Activated CD8-positive, alpha-beta memory T cell treated with anti-CD3 and anti-CD28 coated beads, Interleukin-2, amount 50 U/mL, for 48 hours (primary cell): Measurements from ENCODE around the gene C22orf42.

Experiments
- DNase-seq: peaks from one replicate; pipeline ENCODE4 v3.0.0-alpha.2; 2020

The C22orf42 gene

DNA sequence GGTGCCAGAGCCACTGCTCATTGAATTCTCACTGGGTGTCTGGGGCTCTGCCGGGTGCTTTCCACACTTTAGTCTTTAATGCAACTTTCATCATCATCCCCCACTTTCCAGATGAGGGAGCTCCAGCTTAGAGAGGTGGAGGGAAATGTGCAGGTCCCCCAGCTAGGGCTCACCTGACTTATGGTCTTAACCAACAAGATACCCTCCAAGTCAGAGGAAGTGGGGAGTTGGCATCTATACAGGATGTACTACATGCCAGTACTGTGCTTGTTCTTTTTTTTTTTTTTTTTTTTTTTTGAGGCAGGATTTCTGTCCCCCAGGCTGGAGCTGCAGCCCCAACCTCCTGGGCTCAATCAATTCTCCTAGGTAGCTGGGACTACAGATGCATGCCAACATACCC, 26.3 kb downstream of the C22orf42 start:
- no peak for DNase-seq

DNA sequence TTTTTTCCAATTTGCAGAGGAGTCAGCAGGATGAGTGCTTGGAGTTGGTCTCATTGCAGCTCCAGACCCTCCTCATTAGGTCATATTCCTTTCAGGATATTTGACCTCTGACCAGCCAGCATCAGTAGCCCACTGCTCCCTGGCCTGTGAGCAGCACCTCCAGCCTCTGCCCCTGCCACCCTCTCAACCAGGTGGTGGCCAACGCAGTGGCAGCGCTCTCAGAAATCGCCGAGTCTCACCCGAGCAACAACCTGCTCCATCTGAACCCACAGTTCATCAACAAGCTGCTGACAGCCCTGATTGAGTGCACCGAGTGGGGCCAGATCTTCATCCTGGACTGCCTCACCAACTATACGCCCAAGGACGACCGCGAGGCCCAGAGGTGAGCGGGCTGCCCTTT, 27.0 kb downstream of the C22orf42 start:
- DNase-seq = no peak

DNA sequence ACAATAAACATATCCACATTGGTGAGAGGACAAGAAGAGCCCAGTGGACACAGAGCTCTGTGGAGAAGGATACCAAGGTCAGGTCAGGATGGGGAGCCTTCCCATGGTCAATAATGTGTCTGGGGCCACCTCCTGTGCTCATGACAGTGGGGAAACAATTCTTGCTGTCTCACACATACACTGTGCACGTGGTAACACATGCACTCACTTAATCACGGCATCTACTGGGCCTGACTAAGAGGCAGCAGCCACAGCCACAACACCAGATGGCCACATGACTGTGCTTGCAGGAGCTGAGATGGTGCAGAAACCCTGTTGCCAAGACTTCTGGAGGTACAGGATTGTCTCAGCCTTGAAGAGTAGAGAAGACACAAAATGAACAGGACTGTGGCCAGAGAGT, 28.6 kb downstream of the C22orf42 start:
- no peak for DNase-seq

DNA sequence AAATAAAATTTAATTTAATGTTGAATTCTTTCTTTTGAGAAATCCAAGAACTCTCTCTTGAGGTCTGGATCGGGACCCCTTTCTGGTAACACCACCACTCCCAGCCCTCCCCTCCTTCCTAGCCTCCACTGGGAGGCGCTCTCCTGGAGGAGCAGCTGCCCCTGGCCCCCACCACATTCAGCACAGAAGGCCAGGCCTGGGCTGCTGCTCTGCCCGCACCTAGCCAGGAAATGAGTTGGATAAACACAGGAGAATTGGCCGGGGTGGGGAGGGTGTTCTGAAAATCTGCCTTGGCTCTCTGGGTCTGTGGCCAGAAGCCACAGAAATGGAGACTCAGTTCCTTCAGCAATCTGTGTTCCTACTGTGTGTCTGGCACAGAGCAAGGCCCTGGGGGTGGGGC, 31.2 kb downstream of the C22orf42 start:
- DNase-seq = no peak

GRCh38 chr22:32123657-32124056, 35.4 kb downstream of the C22orf42 start:
- no peak for DNase-seq

DNA sequence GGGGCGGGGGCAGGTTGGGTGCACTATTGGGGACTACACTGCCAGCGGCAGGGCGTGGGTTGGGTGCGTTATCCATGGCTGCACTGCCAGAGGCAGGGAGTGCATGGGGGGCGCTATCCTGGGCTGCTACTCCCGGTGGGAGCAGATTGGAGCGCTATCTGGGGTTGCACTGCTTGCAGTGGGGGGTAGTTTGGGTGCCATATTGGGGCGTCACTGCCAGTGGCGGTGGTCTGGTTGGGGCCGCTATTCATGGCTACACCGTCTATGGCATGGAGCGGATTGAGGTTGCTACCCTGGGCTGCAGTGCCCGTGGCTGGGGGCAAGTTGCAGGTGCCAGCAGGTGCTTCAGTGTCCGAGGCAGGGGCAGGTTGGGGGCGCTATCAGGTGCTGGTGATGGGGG, 36.2 kb downstream of the C22orf42 start:
- no peak for DNase-seq

DNA sequence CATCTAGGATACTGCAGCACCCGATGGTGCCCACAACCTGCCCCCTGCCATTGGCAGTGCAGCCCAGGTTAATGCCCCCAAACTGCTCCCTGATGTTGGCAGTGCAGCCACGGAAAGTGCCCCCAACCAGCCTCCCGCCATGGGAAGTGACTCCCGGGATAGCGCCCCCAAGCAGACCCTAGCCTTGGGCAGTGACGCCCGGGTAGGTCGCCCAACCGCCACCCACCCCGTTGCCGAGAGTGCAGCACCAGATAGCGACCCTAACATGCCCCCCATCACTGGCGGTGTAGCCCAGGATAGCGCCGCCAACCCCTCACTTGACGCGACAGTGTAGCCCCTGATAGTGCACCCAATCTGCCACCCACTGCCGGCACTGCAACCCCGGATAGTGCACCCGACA, 38.5 kb downstream of the C22orf42 start:
- DNase-seq = no peak

- DNase-seq = no peak
These were observed 39.4 kb downstream of the C22orf42 start for GRCh38 chr22:32119568-32120235.

DNA sequence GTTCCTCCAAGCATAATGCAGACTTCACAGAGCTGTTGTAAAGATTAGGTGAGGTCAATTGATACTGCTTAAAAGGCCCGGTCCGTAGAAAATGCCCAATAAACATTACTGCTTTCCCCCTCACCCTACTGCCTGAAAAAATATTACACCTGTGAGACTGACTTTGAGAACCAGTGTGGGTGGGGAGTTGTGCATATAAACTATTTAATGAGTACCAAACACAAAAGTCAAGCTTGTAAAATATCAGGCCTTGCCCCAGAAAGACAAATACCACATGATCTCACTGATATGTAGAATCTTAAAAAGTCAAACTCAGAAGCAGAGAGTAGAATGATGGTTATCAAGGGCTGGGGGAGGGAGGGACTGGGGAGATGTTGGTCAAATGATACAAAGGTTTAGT, 46.7 kb downstream of the C22orf42 start:
- no peak for DNase-seq

- DNase-seq = no peak
These were observed 52.2 kb downstream of the C22orf42 start for GRCh38 chr22:32106930-32107329.

DNA sequence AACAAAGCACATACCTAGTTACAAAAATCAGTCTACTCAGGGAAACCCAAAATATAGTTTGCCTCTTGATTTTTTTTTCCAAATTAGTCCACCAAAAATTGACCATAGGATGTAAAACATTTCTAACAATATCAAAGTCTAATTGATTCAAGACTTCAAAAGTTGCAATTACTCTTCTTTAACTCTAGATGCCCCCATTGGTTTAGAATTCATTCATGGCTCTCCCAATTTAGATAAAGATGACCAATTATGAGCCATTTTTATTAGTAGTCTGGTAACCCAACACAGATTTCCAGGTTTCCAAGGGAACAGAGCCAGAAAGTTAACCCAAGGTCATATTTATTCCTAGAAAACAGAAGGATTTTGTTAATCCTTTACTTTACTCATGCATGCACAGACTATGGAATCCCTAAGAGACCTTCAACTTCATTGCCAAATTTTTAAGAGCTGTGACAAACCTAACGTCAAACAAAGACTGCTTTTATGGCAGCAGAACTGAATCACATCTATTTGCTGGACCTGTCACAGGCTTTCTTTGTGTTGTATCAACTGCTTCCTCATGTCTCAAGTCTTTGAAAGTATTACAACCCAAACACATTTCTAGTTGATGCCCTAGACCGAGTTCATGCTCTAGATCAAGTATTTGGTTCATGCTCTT, 55.3 kb downstream of the C22orf42 start:
- DNase-seq = no peak

- DNase-seq = no peak
These were observed 58.4 kb downstream of the C22orf42 start for GRCh38 chr22:32100711-32101110.
